Breast epithelium (tissue), 3 donors: ENCODE measurements around the gene ADAMTSL3.

Source experiments
- CTCF ChIP-seq, 3 donors: fragments of 450-650 bp; IDR thresholded peaks; one replicate each; pipeline ENCODE4 v1.5.1; 2016 to 2017; ENCODE audit warnings: antibody characterized with exemption in 3 of 3, mild to moderate bottlenecking in 3 of 3, moderate library complexity in 3 of 3
- POLR2A ChIP-seq: fragments of 450-650 bp; IDR thresholded peaks from one replicate; pipeline ENCODE4 v1.6.1; 2016; ENCODE audit warnings: antibody characterized with exemption, mild to moderate bottlenecking, moderate library complexity
- POLR2AphosphoS5 ChIP-seq, 3 donors: sonication (generic); formaldehyde crosslinking; IDR thresholded peaks; one replicate each; pipeline ENCODE4 v1.6.1; 2017; ENCODE audit warnings: antibody characterized with exemption in 3 of 3

GRCh38 chr15:83655237-83655616, 1.3 kb downstream of the ADAMTSL3 start:
- TF ChIP-seq CTCF (IDR thresholded peaks at IDR 0.05) (no peak), POLR2AphosphoS5 (IDR thresholded peaks at IDR 0.05) (no peak), POLR2A (no peak)
